ENCODE results near the gene ZBTB4.

The ZBTB4 gene, protein sequence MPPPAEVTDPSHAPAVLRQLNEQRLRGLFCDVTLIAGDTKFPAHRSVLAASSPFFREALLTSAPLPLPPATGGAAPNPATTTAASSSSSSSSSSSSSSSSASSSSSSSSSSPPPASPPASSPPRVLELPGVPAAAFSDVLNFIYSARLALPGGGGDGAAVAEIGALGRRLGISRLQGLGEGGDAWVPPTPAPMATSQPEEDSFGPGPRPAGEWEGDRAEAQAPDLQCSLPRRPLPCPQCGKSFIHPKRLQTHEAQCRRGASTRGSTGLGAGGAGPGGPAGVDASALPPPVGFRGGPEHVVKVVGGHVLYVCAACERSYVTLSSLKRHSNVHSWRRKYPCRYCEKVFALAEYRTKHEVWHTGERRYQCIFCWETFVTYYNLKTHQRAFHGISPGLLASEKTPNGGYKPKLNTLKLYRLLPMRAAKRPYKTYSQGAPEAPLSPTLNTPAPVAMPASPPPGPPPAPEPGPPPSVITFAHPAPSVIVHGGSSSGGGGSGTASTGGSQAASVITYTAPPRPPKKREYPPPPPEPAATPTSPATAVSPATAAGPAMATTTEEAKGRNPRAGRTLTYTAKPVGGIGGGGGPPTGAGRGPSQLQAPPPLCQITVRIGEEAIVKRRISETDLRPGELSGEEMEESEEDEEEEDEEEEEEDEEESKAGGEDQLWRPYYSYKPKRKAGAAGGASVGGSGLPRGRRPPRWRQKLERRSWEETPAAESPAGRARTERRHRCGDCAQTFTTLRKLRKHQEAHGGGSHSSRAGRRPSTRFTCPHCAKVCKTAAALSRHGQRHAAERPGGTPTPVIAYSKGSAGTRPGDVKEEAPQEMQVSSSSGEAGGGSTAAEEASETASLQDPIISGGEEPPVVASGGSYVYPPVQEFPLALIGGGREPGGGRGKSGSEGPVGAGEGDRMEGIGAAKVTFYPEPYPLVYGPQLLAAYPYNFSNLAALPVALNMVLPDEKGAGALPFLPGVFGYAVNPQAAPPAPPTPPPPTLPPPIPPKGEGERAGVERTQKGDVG

DNA sequence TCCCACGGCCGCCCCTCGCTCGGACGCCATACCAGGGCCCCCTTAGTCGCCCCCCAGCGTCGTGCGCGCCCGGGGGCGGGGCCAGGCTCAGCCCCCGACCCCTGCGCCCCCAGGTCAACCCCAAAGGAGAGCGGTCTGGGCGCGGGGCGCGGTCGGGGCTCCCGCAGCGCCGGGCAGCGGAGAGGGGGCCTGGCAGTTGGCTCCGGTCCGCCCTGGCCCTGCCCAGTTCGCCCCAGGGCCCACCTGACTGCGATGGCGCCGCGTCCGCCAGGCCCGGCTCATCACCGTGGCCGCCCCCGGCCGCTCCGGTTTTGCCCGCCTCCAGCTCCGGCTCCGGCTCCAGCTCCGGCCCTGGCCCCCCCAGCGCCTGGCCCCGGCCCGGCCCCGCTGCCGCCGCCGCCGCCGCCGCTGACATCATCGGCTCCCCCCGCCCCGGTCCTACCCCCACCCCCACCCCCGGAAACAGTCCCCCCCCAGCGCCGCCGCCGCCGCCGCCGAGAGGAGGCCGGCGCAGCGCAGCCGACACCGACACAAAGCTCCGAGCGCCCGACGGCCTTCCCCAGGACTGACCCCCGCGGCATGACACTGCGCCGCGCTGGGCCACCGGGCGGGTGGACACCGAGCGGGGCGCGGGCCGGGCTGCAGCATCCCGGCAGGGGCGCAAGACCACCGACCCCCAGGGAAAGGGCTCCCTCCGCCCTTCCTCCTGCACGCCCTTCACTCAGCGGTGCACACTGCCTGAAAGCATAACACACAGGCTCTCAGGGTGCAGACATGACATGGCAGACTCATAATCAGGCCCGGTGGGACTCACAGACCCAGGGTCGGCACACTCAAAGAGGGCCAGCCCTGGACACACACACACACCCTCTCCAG lies at the start of gene ZBTB4:
Gene ZBTB4, minus strand, starts transcription at position 419 of the 876 bp plus-strand sequence. CDS start 12,830 bp downstream, outside the sequence.
- peak; percentile 66 for DNase-seq (ENCODE audit: low spot score)

DNA sequence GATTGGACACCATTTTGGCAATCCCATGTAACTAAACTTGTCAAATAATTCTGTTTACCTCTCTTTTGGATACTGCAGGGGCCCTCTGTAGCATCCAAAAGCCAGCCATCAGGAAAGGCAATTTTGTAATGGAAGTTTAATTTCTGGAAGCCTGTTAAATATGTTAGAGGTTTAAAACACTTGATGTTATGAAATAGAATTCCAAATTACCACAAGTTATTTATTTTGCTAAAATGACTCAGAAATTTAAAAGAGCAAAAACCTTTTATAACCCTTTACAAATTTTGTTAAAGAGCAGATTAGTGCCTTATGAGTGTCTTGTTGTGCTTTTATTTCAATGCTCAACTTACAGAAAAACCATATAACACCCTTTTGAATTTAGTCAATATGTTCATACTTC lies 49.4 kb upstream of the ZBTB4 start:
- no peak for DNase-seq (ENCODE audit: low spot score)

DNA sequence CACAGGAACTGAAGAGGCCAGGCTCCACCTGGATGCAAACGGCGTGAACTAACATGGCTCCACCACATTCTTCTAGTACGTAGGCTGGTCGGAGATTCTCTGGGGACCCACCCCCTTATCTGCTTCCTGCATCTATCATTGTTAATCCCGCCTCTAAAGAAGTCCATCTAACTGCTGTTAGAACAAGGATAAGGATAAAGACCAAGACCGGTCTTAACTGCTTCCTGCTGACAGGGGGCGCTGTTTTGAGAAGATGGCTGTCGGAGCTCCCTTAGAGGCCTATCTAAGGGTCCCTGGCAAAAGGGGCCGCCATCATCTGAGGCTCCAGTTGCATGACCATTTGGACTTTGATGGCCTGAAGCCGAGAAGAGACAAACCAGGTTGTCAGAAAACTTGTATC lies 43.6 kb upstream of the ZBTB4 start:
- peak; percentile 36 for DNase-seq (ENCODE audit: low spot score)

DNA sequence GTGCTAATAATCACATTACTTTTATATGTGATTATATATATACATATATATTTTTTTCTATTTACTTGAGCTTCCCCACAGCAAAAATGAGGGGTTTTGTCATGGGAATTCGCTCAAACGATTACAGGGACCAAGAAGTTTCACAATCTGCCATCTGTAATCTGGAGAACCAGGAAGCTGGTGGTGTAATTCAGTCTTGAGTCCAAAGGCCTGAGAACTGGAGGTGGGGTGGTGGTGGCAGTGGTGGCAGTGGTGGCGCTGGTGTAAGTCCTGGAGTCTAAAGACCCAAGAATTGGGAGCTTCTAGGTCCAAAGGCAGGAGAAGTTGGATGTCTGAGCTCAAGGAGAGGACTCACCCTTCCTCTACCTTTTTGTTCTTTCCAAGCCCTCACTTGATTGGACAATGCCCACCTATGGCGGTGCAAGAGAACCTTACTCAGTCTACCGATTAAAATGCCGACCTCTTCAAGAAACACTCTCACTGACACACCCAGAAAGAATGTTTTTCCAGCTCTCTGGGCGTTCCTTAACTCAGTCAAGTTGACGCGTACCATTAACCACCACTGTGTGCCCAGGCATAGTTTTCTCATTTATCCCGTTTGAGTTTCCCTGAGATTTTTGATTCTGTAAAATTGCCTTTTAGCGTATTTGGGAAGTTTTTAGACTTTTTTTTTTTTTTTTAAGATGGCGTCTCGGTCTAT lies 36.6 kb upstream of the ZBTB4 start:
- no peak for DNase-seq (ENCODE audit: low spot score)

DNA sequence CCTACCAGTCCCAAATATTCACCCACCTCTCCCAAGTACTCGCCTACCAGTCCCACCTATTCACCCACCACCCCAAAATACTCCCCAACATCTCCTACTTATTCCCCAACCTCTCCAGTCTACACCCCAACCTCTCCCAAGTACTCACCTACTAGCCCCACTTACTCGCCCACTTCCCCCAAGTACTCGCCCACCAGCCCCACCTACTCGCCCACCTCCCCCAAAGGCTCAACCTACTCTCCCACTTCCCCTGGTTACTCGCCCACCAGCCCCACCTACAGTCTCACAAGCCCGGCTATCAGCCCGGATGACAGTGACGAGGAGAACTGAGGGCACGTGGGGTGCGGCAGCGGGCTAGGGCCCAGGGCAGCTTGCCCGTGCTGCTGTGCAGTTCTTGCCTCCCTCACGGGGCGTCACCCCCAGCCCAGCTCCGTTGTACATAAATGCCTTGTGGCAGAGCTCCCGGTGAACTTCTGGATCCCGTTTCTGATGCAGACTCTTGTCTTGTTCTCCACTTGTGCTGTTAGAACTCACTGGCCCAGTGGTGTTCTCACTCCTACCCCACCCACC lies 34.5 kb upstream of the ZBTB4 start:
- DNase-seq (ENCODE audit: low spot score), result no peak

DNA sequence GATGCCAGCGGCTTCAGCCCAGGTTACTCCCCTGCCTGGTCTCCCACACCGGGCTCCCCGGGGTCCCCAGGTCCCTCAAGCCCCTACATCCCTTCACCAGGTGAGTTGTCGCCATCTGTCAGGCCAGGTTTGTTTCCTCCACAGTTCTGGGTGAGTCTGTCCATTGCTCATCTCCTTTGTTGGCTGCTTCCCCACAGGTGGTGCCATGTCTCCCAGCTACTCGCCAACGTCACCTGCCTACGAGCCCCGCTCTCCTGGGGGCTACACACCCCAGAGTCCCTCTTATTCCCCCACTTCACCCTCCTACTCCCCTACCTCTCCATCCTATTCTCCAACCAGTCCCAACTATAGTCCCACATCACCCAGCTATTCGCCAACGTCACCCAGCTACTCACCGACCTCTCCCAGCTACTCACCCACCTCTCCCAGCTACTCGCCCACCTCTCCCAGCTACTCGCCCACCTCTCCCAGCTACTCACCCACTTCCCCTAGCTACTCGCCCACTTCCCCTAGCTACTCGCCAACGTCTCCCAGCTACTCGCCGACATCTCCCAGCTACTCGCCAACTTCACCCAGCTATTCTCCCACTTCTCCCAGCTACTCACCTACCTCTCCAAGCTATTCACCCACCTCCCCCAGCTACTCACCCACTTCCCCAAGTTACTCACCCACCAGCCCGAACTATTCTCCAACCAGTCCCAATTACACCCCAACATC lies 33.6 kb upstream of the ZBTB4 start:
- DNase-seq (ENCODE audit: low spot score), result no peak

DNA sequence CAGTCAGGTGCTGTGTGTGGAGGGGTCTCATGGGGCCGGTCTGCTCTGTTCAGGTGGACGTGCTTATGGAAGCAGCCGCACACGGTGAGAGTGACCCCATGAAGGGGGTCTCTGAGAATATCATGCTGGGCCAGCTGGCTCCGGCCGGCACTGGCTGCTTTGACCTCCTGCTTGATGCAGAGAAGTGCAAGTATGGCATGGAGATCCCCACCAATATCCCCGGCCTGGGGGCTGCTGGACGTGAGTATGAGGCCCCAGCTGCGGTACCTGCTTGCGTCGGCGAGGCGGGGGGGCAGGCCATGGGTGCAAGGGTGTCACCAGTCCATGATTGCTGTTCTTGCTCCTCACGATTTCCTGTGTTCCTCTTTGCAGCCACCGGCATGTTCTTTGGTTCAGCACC lies 32.7 kb upstream of the ZBTB4 start:
- DNase-seq (ENCODE audit: low spot score), result no peak

DNA sequence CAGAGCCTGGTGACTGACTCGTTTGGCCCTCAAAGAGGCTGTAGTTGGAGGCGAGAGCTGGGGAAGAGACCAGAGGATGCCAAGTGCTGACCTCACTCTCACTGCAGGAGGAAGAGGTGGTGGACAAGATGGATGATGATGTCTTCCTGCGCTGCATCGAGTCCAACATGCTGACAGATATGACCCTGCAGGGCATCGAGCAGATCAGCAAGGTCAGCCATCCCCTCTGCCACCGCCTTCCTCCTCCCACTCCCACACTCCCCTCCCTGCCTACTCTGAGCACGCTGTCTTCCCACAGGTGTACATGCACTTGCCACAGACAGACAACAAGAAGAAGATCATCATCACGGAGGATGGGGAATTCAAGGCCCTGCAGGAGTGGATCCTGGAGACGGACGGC lies 31.7 kb upstream of the ZBTB4 start:
- DNase-seq (ENCODE audit: low spot score), result no peak

DNA sequence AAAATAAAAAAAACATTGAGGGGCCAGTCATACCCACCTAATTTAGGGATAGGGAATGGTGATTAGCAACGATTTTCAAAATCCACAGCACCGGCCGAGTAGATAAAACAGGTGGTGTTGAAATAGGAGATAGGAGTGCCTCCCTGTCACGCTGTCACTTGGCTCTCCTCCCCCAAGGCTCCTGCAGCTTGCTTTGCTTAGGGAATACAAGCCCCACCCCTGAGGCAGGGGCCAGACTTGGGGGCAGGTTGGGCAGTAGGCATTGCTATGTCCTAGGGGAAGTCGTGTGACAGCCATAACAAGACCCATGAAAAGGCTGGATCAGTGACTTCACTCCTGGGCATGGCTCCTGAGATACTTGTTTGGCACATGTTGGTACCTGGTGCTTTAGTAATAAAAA lies 30.5 kb upstream of the ZBTB4 start:
- no peak for DNase-seq (ENCODE audit: low spot score)

DNA sequence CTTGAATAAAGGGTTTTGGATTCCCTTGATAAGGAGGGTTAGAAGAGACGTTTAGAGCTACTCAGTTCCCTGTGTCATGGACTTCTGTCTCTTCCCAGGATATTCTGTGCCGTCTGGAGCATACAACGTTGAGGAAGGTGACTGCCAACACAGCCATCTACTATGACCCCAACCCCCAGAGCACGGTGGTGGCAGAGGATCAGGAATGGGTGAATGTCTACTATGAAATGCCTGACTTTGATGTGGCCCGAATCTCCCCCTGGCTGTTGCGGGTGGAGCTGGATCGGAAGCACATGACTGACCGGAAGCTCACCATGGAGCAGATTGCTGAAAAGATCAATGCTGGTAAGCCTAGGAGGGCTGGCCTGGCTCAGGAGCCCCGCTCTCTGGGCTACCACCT lies 29.4 kb upstream of the ZBTB4 start:
- DNase-seq (ENCODE audit: low spot score), result peak; percentile 60

DNA sequence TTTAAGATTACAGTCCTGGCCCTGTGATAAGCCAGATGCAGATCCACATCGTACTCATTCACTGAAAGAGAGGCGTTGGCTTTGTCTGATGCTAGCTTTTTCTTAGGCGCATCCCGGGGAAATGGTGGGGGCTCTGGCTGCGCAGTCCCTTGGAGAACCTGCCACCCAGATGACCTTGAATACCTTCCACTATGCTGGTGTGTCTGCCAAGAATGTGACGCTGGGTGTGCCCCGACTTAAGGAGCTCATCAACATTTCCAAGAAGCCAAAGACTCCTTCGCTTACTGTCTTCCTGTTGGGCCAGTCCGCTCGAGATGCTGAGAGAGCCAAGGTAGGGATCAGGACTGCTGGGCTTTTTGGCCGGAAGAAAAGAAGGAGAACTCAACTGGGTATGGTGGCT lies 28.7 kb upstream of the ZBTB4 start:
- DNase-seq (ENCODE audit: low spot score), result no peak

DNA sequence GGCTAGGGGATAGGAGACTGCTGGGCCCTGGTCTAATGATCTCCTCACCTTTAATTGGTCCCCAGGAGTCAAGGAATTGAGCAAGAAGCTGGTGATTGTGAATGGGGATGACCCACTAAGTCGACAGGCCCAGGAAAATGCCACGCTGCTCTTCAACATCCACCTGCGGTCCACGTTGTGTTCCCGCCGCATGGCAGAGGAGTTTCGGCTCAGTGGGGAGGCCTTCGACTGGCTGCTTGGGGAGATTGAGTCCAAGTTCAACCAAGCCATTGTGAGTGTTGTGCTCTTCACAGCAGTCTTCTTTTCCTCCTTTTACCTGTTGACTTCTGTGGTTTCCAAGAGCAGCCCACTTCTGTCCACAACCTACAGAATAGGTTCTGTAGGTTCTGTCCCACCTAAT lies 24.1 kb upstream of the ZBTB4 start:
- DNase-seq (ENCODE audit: low spot score), result no peak

DNA sequence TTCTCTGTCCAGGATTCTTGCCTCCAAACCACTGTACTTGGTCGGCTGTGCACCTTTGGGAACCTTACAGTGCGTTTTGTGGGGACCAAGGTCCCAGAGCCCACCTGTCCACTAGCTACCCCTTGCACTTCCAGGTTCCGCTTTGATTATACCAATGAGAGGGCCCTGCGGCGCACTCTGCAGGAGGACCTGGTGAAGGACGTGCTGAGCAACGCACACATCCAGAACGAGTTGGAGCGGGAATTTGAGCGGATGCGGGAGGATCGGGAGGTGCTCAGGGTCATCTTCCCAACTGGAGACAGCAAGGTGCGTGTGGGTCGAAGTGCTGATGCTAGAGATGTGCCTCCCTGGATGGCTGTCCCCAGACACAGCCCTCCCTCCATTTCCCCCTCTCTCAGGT lies 23.6 kb upstream of the ZBTB4 start:
- no peak for DNase-seq (ENCODE audit: low spot score)

DNA sequence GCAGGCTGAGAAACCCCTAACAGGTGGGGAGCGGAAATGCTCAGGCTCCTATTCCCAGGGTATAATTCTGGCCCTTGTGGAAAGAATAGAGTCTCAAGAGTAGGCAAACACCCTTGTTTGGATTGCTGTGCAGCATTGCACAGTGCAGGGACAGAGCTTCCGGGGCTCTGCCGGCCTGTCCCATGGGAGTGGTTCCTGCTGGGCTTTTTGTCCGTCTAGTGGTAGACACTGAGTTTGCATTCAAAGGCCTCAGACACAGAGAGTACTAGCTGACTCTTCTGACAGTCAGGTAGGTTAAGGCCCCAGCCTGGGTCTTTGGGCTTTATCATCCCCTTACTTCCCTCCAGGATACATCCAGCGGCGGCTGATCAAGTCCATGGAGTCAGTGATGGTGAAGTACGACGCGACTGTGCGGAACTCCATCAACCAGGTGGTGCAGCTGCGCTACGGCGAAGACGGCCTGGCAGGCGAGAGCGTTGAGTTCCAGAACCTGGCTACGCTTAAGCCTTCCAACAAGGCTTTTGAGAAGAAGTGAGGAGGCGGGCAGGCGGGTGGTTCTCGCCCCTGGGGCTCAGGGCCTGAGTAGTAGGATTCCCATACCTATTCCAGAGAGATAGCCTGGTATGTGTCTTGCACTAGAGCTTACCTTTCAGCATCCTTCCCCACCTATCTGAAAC lies 22.9 kb upstream of the ZBTB4 start:
- DNase-seq (ENCODE audit: low spot score), result no peak

DNA sequence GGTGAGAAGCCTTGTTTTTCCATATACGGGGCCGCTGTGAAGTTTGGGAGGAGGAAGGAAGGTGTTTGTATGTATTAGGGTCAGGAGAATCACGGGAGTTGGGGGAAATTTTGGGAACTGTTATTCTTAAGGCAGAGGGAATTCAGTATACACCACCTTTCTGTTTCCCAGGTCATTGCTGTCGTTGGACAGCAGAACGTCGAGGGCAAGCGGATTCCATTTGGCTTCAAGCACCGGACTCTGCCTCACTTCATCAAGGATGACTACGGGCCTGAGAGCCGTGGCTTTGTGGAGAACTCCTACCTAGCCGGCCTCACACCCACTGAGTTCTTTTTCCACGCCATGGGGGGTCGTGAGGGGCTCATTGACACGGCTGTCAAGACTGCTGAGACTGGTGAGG lies 22.3 kb upstream of the ZBTB4 start:
- no peak for DNase-seq (ENCODE audit: low spot score)

DNA sequence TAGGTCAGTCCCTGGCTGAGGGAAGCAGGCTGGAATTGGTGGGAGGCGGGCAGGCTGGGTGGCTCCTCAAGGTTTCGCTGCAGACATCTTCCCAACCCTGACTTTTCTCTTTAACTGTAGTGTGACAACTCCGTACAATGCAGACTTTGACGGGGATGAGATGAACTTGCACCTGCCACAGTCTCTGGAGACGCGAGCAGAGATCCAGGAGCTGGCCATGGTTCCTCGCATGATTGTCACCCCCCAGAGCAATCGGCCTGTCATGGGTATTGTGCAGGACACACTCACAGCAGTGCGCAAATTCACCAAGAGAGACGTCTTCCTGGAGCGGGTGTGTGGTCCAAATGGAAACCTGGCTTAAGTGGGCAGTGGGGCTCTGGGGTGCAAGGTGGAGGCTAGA lies 19.7 kb upstream of the ZBTB4 start:
- DNase-seq (ENCODE audit: low spot score), result no peak

DNA sequence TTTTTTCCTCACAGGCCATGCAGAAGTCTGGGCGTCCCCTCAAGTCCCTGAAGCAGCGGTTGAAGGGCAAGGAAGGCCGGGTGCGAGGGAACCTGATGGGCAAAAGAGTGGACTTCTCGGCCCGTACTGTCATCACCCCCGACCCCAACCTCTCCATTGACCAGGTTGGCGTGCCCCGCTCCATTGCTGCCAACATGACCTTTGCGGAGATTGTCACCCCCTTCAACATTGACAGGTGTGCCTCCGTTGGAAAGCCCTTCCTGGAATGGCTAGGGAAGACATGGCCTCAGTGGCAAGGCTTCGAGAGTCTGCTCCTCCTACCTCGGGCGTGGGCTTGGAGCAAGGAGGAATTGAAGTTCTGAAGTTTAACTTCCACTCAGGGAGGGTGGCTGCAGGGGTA lies 18.2 kb upstream of the ZBTB4 start:
- DNase-seq (ENCODE audit: low spot score), result no peak

DNA sequence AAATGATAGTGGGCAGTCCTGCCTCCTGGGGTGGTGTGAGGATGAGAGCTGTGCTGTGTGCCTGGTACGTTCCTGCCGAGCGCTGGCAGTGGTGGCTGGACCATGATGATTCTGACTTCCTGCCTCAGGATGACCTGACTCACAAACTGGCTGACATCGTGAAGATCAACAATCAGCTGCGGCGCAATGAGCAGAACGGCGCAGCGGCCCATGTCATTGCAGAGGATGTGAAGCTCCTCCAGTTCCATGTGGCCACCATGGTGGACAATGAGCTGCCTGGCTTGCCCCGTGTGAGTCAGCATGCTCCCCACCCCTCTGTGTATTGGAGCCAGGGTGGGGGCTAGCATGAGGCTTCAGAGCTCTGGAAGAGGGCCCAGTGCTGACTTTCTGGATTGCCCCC lies 17.8 kb upstream of the ZBTB4 start:
- no peak for DNase-seq (ENCODE audit: low spot score)

DNA sequence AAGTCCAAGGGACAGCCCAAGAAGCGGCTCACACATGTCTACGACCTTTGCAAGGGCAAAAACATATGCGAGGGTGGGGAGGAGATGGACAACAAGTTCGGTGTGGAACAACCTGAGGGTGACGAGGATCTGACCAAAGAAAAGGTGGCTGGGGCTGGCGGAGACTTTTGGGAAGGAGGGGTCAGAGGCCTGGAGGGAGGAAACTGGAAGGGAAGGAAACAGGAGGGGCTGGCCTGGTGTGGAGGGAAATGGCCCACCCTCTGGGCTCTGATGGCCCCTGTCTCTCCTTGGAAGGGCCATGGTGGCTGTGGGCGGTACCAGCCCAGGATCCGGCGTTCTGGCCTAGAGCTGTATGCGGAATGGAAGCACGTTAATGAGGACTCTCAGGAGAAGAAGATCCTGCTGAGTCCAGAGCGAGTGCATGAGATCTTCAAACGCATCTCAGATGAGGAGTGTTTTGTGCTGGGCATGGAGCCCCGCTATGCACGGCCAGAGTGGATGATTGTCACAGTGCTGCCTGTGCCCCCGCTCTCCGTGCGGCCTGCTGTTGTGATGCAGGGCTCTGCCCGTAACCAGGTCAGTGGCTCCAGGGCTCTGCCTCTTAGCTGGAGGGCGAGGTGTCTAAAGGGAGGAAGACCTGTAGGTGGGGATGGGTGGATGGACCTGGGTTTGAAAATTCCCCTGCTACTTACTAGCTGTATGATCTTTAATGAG lies 17.2 kb upstream of the ZBTB4 start:
- DNase-seq (ENCODE audit: low spot score), result no peak
